BJ (cell line): ENCODE results near the gene CIBAR2. TPM values are rescaled to one million over a fixed set of nuclear protein-coding genes. Genes with fewer than 3 reads are reported as not detected.

Experiments used
- CTCF ChIA-PET: fragments of 350-600 bp; formaldehyde crosslinking; extraction: SDS; loops from one replicate; lab custom pipeline; 2021; ENCODE audit warnings: antibody characterized with exemption, inconsistent platforms; lab: Yijun Ruan, JAX
- POLR2A ChIA-PET: fragments of 300-600 bp; sonication (Branson Sonifier 250); formaldehyde crosslinking; extraction: SDS; loops from one replicate; lab custom pipeline; 2021; ENCODE audit warnings: antibody characterized with exemption; lab: Charles Lee
- DNase-seq: peaks from one replicate; pipeline ENCODE4 v3.0.0-alpha.2; 2011; ENCODE audit warnings: low read depth
- H3K27me3 ChIP-seq: 2 replicates; pipeline ENCODE4 v1.6.0; 2011; ENCODE audit warnings: low read length; ENCODE audit not compliant: control insufficient read depth, insufficient read depth
- H3K36me3 ChIP-seq: 2 replicates; pipeline ENCODE4 v1.5.1; 2011; ENCODE audit warnings: low read length; ENCODE audit not compliant: control insufficient read depth, insufficient read depth
- H3K4me3 ChIP-seq: 2 replicates; pipeline ENCODE4 v1.5.1; 2011; ENCODE audit warnings: low read depth, mild to moderate bottlenecking, control low read depth, low read length
- CTCF ChIP-seq: IDR thresholded peaks from 2 replicates; pipeline ENCODE4 v1.5.1; 2011; ENCODE audit warnings: low read depth, mild to moderate bottlenecking, control low read depth, inconsistent platforms, low read length, moderate library complexity; ENCODE audit not compliant: insufficient read depth
- polyA plus RNA-seq: library from polyadenylated mRNA; depleted of rRNA; stranded (reverse); fragments of >200 nt; gene quantifications from 2 replicates; pipeline ENCODE4 v1.2.3, GENCODE V29; 2011

CIBAR2 gene
- polyA plus RNA-seq, 1 experiment, result 0.05 TPM

DNA sequence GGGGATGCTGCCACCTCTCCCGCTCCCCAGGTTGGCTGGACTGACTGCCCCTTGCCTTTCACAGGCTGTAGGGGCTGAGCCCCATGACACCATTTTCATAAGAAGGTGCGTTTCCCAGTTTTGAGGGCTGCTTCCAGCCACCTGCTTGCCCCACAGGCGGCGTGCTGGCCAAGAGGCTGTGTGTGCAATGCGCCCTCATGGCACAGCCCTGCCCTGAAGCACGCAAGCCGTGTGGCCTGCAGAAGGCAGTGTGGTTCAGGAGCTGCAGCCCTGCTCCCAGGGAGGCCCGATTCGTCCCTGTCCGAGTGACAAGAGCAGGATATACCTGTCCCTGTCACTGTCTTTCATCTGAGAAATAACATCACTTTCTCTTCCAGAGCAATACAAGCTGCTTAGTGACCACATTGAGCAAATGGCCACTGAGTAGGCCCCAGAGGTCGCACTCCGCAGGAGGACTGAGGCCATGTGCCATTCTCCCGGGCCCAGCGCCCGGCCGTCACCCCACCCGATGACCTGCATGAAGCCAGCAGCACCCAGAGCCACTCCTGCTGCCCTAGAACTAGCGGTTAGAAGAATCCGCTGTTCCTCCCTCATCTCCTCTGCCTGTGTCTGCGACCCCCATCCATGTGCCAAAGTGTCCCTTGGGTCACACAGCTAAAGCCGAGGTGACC is 24.2 kb downstream of the CIBAR2 start:
- no peak overlapping the region for H3K4me3 ChIP-seq
- CTCF ChIA-PET, result interaction anchor here (0.8 to 2.2 kb wide), 6 partner anchors 8 to 332 kb away, joined by 3 to 12 read pairs (median 6); partner anchors contain the start of gene KIAA0513
- DNase-seq, result no peak
- H3K27me3 ChIP-seq, result no peaks in the 10 kb centered on the region; the same call in 1 of the 2 replicates
- POLR2A ChIA-PET, result no interaction called here
- TF ChIP-seq CTCF, result no peak
- no peaks in the 10 kb centered on the region; the same call in 1 of the 2 replicates for H3K36me3 ChIP-seq

DNA sequence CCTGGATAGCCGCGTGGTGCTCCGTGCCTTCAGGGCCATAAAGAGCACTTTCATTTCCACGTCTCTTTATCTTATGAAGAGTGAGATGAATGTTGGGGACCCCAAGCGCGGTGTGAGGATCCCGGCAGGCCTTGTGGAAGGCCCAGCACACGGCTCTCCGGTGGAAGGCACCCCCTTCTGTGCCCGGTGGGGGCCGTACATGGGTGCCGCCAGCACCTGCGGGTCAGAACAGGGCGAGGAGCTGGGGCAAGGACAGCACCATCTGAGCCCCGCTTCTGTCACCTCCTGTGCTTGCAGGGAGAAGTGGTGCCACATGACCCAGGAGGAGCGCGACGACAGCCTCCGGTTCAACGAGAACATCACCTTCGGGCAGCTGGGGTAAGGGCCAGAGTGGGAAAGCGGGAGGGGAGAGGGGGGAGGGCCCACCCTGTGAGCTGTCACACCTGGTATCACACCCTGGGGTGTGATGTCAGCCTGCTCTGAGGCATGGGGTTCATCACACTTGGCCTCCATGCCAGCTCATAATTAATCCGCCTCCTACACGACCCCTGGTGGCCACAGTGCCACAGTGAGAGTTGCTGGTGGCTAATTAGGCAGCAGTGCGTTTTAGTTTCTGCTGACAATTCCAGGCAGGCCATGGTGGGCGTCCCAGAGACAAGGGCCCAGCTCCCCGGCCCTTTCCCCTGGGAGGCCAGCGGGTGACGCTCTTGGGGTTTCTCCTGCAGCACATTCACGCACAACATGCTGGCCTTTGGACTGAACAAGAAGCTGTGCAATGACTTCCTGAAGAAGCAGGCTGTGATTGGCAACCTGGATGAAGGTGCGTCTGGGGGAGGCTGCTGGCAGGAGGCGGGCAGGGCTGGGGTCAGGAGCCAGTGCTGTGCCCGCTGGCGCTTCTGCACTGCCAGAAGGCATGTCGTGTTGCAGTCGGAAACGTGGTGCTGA is 25.7 kb downstream of the CIBAR2 start:
- CTCF ChIA-PET, result interaction anchor here (0.7 to 2.2 kb wide), 17 partner anchors 10 to 332 kb away, joined by 3 to 14 read pairs (median 5); partner anchors contain the start of gene KIAA0513
- POLR2A ChIA-PET, result no interaction called here
- Histone ChIP-seq H3K4me3 (no peak overlapping the region), H3K36me3 (no peaks in the 10 kb centered on the region; the same call in 1 of the 2 replicates), H3K27me3 (no peaks in the 10 kb centered on the region)
- DNase-seq, result no peak
- TF ChIP-seq CTCF, result peak; percentile 68

DNA sequence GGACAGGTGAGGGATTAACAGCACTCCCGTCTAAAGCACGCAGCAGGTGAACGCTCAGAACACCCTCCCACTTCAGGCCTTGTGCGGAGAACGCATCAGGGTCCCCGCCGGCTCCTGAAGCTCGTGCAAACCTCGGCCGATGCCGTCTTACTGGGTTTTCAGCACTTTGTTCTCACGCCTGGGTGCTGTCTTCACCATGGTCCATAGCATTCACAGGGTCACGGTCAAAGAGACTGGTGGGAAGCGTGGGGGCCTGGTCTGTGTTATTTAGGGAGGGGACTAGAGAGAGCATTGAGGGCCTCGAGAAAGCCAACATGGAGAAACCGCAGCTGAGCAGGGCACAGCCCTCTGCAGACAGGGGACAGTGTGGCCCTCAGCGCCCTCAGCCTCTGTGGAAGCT is 26.6 kb downstream of the CIBAR2 start:
- no peak for TF ChIP-seq CTCF
- no peak for DNase-seq
- no peaks in the 10 kb centered on the region for H3K27me3 ChIP-seq
- H3K36me3 ChIP-seq, result no peaks in the 10 kb centered on the region; the same call in 1 of the 2 replicates
- ChIA-PET CTCF (interaction anchor here (0.7 to 1.9 kb wide), 4 partner anchors 28 to 108 kb away, joined by 3 to 6 read pairs (median 4); no protein-coding TSS in a partner anchor), POLR2A (no interaction called here)
- no peak overlapping the region for H3K4me3 ChIP-seq

GRCh38 chr16:85084841-85085510 is 27.3 kb downstream of the CIBAR2 start:
- H3K36me3 ChIP-seq, result no peaks in the 10 kb centered on the region; the same call in 1 of the 2 replicates
- CTCF ChIA-PET, result interaction anchor here (1.0 kb wide), 1 partner anchor 29 kb away, joined by 4 read pairs; no protein-coding TSS in a partner anchor
- no peak overlapping the region for H3K4me3 ChIP-seq
- no peak for TF ChIP-seq CTCF
- no peaks in the 10 kb centered on the region for H3K27me3 ChIP-seq
- POLR2A ChIA-PET, result no interaction called here
- DNase-seq, result no peak
